ENCODE measurements around the gene PHACTR1. TPM values are rescaled to one million over a fixed set of nuclear protein-coding genes. Genes with fewer than 3 reads are reported as not detected.
A peak's percentile ranks its signal among the peaks of the same experiment; 100 is the strongest.
"Not testable (repeated sequence)": the region's sequence is repeated elsewhere in the genome, so short reads cannot be mapped to it uniquely, and the experiment has no call there.

PHACTR1 gene
- total RNA-seq, 2 experiments from 2014 or later = 0.79 to 1.5 TPM

- Mint-ChIP-seq H3K36me3 (no peaks in the 10 kb centered on the region), H3K9me3 (no peaks in the 10 kb centered on the region), H3K27me3 (peaks cover 41% of the 10 kb centered on the region), H3K4me1 (no peaks in the 10 kb centered on the region), H3K27ac (no peak overlapping the region), H3K4me3 (no peak overlapping the region)
- ATAC-seq (ENCODE audit: low read depth) = no peak
- no peak for DNase-seq
- POLR2A ChIA-PET = no interaction called here
Observed at GRCh38 chr6:12924911-12925310, 208.3 kb downstream of the PHACTR1 start.

- POLR2A ChIA-PET = no interaction called here
- Mint-ChIP-seq H3K27ac (no peak overlapping the region), H3K27me3 (peaks cover 28% of the 10 kb centered on the region), H3K9me3 (no peaks in the 10 kb centered on the region), H3K4me3 (no peak overlapping the region), H3K36me3 (no peaks in the 10 kb centered on the region), H3K4me1 (no peaks in the 10 kb centered on the region)
- ATAC-seq (ENCODE audit: low read depth) (no peak), DNase-seq (no peak)
Observed at GRCh38 chr6:12927746-12928145, 211.2 kb downstream of the PHACTR1 start.

GRCh38 chr6:12929678-12930077, 213.1 kb downstream of the PHACTR1 start:
- Mint-ChIP-seq H3K4me3 (no peak overlapping the region), H3K36me3 (no peaks in the 10 kb centered on the region), H3K27me3 (peaks cover 25% of the 10 kb centered on the region), H3K27ac (no peak overlapping the region), H3K9me3 (no peaks in the 10 kb centered on the region), H3K4me1 (no peaks in the 10 kb centered on the region)
- DNase-seq (no peak), ATAC-seq (ENCODE audit: low read depth) (no peak)
- POLR2A ChIA-PET = no interaction called here

GRCh38 chr6:12931639-12932038, 215.1 kb downstream of the PHACTR1 start:
- no peaks in the 10 kb centered on the region for H3K9me3 Mint-ChIP-seq
- POLR2A ChIA-PET = no interaction called here

GRCh38 chr6:12935637-12936036, 219.1 kb downstream of the PHACTR1 start:
- no peaks in the 10 kb centered on the region for H3K9me3 Mint-ChIP-seq
- no peak overlapping the region for H3K27ac Mint-ChIP-seq
- H3K36me3 Mint-ChIP-seq = no peaks in the 10 kb centered on the region
- ATAC-seq (ENCODE audit: low read depth) = no peak
- H3K4me1 Mint-ChIP-seq = no peaks in the 10 kb centered on the region
- no peak for DNase-seq
- no peak overlapping the region for H3K4me3 Mint-ChIP-seq
- peaks cover 10% of the 10 kb centered on the region for H3K27me3 Mint-ChIP-seq
- POLR2A ChIA-PET = interaction anchor here (1.0 kb wide), 1 partner anchor 393 kb away, joined by 3 read pairs; no protein-coding TSS in a partner anchor

More at GRCh38 chr6:12931639-12932038, 215.1 kb downstream of the PHACTR1 start:
- Mint-ChIP-seq H3K4me3 (no peak overlapping the region), H3K27ac (no peak overlapping the region), H3K27me3 (peaks cover 14% of the 10 kb centered on the region), H3K4me1 (no peaks in the 10 kb centered on the region), H3K36me3 (no peaks in the 10 kb centered on the region)
- DNase-seq = no peak
- no peak for ATAC-seq (ENCODE audit: low read depth)

- H3K9me3 Mint-ChIP-seq = no peaks in the 10 kb centered on the region
- peaks cover 11% of the 10 kb centered on the region for H3K4me1 Mint-ChIP-seq
- H3K27me3 Mint-ChIP-seq = peaks cover 7% of the 10 kb centered on the region
- POLR2A ChIA-PET = no interaction called here
- ATAC-seq (ENCODE audit: low read depth) = no peak
- no peak overlapping the region for H3K27ac Mint-ChIP-seq
- H3K36me3 Mint-ChIP-seq = no peaks in the 10 kb centered on the region
- no peak overlapping the region for H3K4me3 Mint-ChIP-seq
- no peak for DNase-seq
Observed at GRCh38 chr6:12937971-12938370, 221.4 kb downstream of the PHACTR1 start.

GRCh38 chr6:12939314-12939713, 222.7 kb downstream of the PHACTR1 start:
- ATAC-seq (ENCODE audit: low read depth) (no peak), DNase-seq (no peak)
- peaks cover 7% of the 10 kb centered on the region for H3K27me3 Mint-ChIP-seq
- POLR2A ChIA-PET = no interaction called here
- peaks cover 11% of the 10 kb centered on the region for H3K4me1 Mint-ChIP-seq
- no peaks in the 10 kb centered on the region for H3K36me3 Mint-ChIP-seq
- H3K9me3 Mint-ChIP-seq = no peaks in the 10 kb centered on the region
- no peak overlapping the region for H3K27ac Mint-ChIP-seq
- no peak overlapping the region for H3K4me3 Mint-ChIP-seq

GRCh38 chr6:12941422-12941821, 224.9 kb downstream of the PHACTR1 start:
- Mint-ChIP-seq H3K4me3 (peak overlapping the region; percentile 36), H3K36me3 (no peaks in the 10 kb centered on the region), H3K4me1 (peaks cover 15% of the 10 kb centered on the region), H3K27me3 (peaks cover 15% of the 10 kb centered on the region), H3K9me3 (peaks cover 2% of the 10 kb centered on the region), H3K27ac (peak overlapping the region; percentile 63)
- POLR2A ChIA-PET = no interaction called here
- ATAC-seq (ENCODE audit: low read depth) (peak; percentile 83), DNase-seq (peak; percentile 34)

GRCh38 chr6:12943549-12943948, 227.0 kb downstream of the PHACTR1 start:
- H3K27me3 Mint-ChIP-seq = peaks cover 15% of the 10 kb centered on the region
- H3K4me3 Mint-ChIP-seq = no peak overlapping the region
- H3K9me3 Mint-ChIP-seq = peaks cover 2% of the 10 kb centered on the region
- POLR2A ChIA-PET = no interaction called here
- H3K36me3 Mint-ChIP-seq = no peaks in the 10 kb centered on the region
- H3K27ac Mint-ChIP-seq = no peak overlapping the region
- ATAC-seq (ENCODE audit: low read depth) = no peak
- DNase-seq = no peak
- H3K4me1 Mint-ChIP-seq = peaks cover 19% of the 10 kb centered on the region

GRCh38 chr6:12944001-12944400, 227.4 kb downstream of the PHACTR1 start:
- no peak overlapping the region for H3K27ac Mint-ChIP-seq
- no peaks in the 10 kb centered on the region for H3K36me3 Mint-ChIP-seq
- DNase-seq (no peak), ATAC-seq (ENCODE audit: low read depth) (no peak)
- POLR2A ChIA-PET = no interaction called here
- H3K4me3 Mint-ChIP-seq = no peak overlapping the region
- peaks cover 13% of the 10 kb centered on the region for H3K27me3 Mint-ChIP-seq
- H3K9me3 Mint-ChIP-seq = peaks cover 2% of the 10 kb centered on the region
- H3K4me1 Mint-ChIP-seq = peaks cover 19% of the 10 kb centered on the region

- H3K27ac Mint-ChIP-seq; H3K9me3 Mint-ChIP-seq; H3K36me3 Mint-ChIP-seq; ATAC-seq (ENCODE audit: low read depth); DNase-seq; H3K4me3 Mint-ChIP-seq; POLR2A ChIA-PET: not testable (repeated sequence)
- Mint-ChIP-seq H3K4me1 (peaks cover 19% of the 10 kb centered on the region), H3K27me3 (peaks cover 10% of the 10 kb centered on the region)
Observed at GRCh38 chr6:12944528-12944927, 228.0 kb downstream of the PHACTR1 start.

GRCh38 chr6:12947151-12947871, 230.7 kb downstream of the PHACTR1 start:
- no peak overlapping the region for H3K27ac Mint-ChIP-seq
- H3K9me3 Mint-ChIP-seq = peaks cover 2% of the 10 kb centered on the region
- ATAC-seq (ENCODE audit: low read depth) = no peak
- H3K4me3 Mint-ChIP-seq = no peak overlapping the region
- no peaks in the 10 kb centered on the region for H3K36me3 Mint-ChIP-seq
- DNase-seq = no peak
- POLR2A ChIA-PET = no interaction called here
- peaks cover 8% of the 10 kb centered on the region for H3K4me1 Mint-ChIP-seq
- peaks cover 12% of the 10 kb centered on the region for H3K27me3 Mint-ChIP-seq

GRCh38 chr6:12947967-12948366, 231.4 kb downstream of the PHACTR1 start:
- DNase-seq (no peak), ATAC-seq (ENCODE audit: low read depth) (no peak)
- POLR2A ChIA-PET = no interaction called here
- no peak overlapping the region for H3K27ac Mint-ChIP-seq
- peaks cover 13% of the 10 kb centered on the region for H3K27me3 Mint-ChIP-seq
- H3K4me3 Mint-ChIP-seq = no peak overlapping the region
- H3K36me3 Mint-ChIP-seq = no peaks in the 10 kb centered on the region
- H3K4me1 Mint-ChIP-seq = peaks cover 8% of the 10 kb centered on the region
- peaks cover 2% of the 10 kb centered on the region for H3K9me3 Mint-ChIP-seq

- no peak for DNase-seq
- POLR2A ChIA-PET = no interaction called here
- H3K27me3 Mint-ChIP-seq = peaks cover 15% of the 10 kb centered on the region
- ATAC-seq (ENCODE audit: low read depth) = no peak
- no peak overlapping the region for H3K4me3 Mint-ChIP-seq
- H3K36me3 Mint-ChIP-seq = no peaks in the 10 kb centered on the region
- H3K27ac Mint-ChIP-seq = no peak overlapping the region
- no peaks in the 10 kb centered on the region for H3K9me3 Mint-ChIP-seq
- peaks cover 4% of the 10 kb centered on the region for H3K4me1 Mint-ChIP-seq
Observed at GRCh38 chr6:12950976-12951375, 234.4 kb downstream of the PHACTR1 start.
